NCI-H1694 (cell line): ENCODE data around the gene CMTM7.
"Not testable (repeated sequence)": the region's sequence is repeated elsewhere in the genome, so short reads cannot be mapped to it uniquely, and the experiment has no call there.

Source experiments
- DNase-seq: peaks from one replicate; lab custom pipeline; 2025; lab: John Stamatoyannopoulos, UW

CMTM7 gene

GRCh38 chr3:32383136-32383711 is 8.4 kb upstream of the CMTM7 start:
- DNase-seq = no peak

DNA sequence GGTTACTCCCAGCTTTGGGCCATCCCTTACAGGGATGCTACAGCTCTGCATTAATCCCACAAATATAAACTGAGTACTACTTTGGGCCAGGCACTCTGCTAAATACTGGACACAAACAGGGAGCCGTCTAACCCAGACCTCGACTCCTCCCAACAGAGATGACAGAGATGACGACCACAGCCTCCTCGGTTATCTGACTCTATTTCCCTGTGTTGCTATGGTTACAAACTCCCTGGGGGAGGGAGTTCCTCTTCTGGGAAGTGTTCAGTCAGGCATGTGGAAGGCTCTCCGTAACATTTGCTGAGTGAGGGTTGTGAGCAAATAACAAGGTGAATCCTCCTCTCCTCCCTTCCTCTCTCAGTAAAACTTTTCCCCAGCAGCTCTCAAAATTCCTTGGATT is 6.7 kb upstream of the CMTM7 start:
- DNase-seq = no peak

DNA sequence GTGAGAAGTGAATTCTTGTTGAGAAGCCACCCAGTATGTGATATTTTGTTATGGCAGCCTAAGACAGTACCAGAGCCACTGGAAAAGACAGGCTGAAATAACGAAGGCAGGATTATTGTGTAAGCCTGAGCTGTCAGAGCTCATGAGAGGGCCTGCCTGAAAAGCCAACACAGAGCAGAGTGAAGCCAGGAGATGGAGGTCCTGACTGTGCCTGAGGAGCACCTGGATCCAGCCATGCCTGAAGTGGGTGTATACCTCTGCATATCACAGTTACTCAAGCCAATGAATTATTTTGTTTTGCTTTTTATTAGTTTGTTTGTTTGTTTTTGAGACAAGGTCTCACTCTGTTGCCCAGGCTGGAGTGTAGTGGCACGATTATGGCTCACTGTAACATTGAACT is 4.1 kb upstream of the CMTM7 start:
- no peak for DNase-seq

DNA sequence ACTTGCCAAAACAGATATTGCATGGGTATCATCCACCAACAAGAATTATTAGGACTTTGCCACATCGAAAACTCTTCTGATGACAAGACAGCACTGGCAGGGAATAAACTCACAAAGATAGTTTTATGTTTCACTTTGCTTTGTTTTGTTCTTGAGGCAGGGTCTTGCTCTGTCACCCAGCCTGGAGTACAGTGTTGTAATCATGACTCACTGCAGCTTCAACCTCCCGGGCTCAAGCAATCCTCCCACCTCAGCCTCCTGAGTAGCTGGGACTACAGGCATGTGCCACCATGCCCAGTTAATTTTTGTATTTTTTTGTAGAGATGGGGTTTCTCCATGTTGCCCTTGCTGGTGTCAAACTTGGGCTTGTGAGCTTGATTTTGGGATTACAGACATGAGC is 2.1 kb upstream of the CMTM7 start:
- DNase-seq = not testable (repeated sequence)

- no peak for DNase-seq
These were observed 1.1 kb downstream of the CMTM7 start for GRCh38 chr3:32392536-32393302.

- DNase-seq = no peak
These were observed 3.8 kb downstream of the CMTM7 start for GRCh38 chr3:32395496-32395895.

- no peak for DNase-seq
These were observed 6.3 kb downstream of the CMTM7 start for GRCh38 chr3:32397941-32398340.

GRCh38 chr3:32398531-32398930 is 6.9 kb downstream of the CMTM7 start:
- DNase-seq = no peak

- DNase-seq = peak; percentile 59
These were observed 7.5 kb downstream of the CMTM7 start for GRCh38 chr3:32399030-32399620.

GRCh38 chr3:32401126-32401525 is 9.5 kb downstream of the CMTM7 start:
- DNase-seq = no peak

GRCh38 chr3:32401556-32402081 is 10.0 kb downstream of the CMTM7 start:
- no peak for DNase-seq

GRCh38 chr3:32403663-32404062 is 12.0 kb downstream of the CMTM7 start:
- DNase-seq = peak; percentile 32

- no peak for DNase-seq
These were observed 13.1 kb downstream of the CMTM7 start for GRCh38 chr3:32404714-32405113.

GRCh38 chr3:32405155-32405554 is 13.5 kb downstream of the CMTM7 start:
- DNase-seq = no peak

GRCh38 chr3:32405711-32406323 is 14.2 kb downstream of the CMTM7 start:
- no peak for DNase-seq

GRCh38 chr3:32406486-32407408 is 15.1 kb downstream of the CMTM7 start:
- DNase-seq = no peak

GRCh38 chr3:32410367-32411246 is 19.0 kb downstream of the CMTM7 start:
- no peak for DNase-seq

DNA sequence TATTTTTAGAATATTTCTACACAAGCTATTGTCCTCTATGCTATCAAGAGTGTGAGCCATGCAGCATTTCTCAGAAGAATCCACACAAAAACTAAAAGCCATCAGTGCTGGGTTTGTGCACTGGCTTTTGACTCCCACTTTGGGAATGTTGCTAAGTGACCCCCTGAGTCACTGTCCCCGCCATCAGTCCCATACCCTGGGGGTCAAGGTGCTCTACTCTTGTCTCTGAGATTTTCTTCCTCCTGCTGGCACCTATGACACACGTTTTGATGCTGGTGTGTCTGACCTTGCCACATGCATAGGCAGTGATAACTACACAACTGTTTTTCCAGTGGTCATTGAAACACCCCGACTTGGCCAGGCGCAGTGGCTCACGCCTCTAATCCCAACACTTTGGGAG is 19.8 kb downstream of the CMTM7 start:
- no peak for DNase-seq

- no peak for DNase-seq
These were observed 21.2 kb downstream of the CMTM7 start for GRCh38 chr3:32412887-32413286.

DNA sequence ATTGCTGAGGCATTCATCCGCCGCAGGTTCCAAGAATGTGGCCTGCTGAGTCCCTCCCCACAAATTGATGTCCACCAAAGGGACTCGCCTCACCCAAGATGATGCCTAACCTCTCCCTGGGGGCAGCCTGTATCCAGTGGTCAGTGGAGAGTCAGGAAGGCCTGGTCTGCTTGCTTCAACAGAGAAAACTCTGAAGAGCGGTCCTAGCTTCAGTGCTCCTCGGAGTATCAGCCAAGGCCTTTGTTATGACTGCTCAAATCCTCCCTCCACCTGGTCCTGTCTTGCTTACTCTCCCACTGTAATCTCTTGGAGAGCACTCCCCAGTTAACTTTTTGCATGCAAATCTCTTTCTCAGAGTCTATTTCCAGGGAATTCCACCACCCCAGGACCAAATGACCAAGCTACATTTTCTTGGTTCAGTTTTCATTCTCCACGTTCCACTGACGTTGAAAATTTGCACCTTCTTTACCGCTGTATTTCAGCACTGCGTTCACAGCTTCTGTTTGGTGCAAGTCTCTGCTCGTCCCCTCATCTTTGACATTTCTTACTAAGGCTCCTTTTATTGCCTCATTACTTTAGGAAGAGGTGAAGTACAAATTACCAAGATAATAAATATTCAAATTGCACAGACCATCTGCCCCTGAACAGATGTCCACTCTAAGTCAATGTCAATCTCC is 22.3 kb downstream of the CMTM7 start:
- DNase-seq = no peak
